GM19025 (cell line): ENCODE measurements around the gene CDH18.

Experiments used
- ATAC-seq: cut with Tn5 transposase; IDR thresholded peaks from one replicate; pipeline ENCODE4 v1.9.1; 2021; ENCODE audit warnings: mild to moderate bottlenecking, low read depth, moderate library complexity; ENCODE audit not compliant: unreplicated experiment

The CDH18 gene

GRCh38 chr5:19616701-19617215 is 371.2 kb downstream of the CDH18 start:
- ATAC-seq = no peak

- ATAC-seq = no peak
Observed at GRCh38 chr5:19615661-19616060, 372.3 kb downstream of the CDH18 start.

- no peak for ATAC-seq
Observed at GRCh38 chr5:19615071-19615470, 372.9 kb downstream of the CDH18 start.

GRCh38 chr5:19608444-19609002 is 379.5 kb downstream of the CDH18 start:
- ATAC-seq = no peak

GRCh38 chr5:19605846-19606407 is 382.1 kb downstream of the CDH18 start:
- no peak for ATAC-seq

GRCh38 chr5:19584131-19584530 is 403.9 kb downstream of the CDH18 start:
- ATAC-seq = no peak

- ATAC-seq = no peak
Observed at GRCh38 chr5:19577882-19578281, 410.1 kb downstream of the CDH18 start.

GRCh38 chr5:19568004-19568403 is 420.0 kb downstream of the CDH18 start:
- no peak for ATAC-seq

GRCh38 chr5:19565466-19565865 is 422.5 kb downstream of the CDH18 start:
- no peak for ATAC-seq

GRCh38 chr5:19564036-19564435 is 424.0 kb downstream of the CDH18 start:
- ATAC-seq = no peak

GRCh38 chr5:19555876-19556275 is 432.1 kb downstream of the CDH18 start:
- no peak for ATAC-seq

GRCh38 chr5:19555436-19555835 is 432.6 kb downstream of the CDH18 start:
- ATAC-seq = no peak

- ATAC-seq = no peak
Observed at GRCh38 chr5:19554524-19554923, 433.5 kb downstream of the CDH18 start.

- ATAC-seq = no peak
Observed at GRCh38 chr5:19547640-19548039, 440.4 kb downstream of the CDH18 start.

GRCh38 chr5:19546521-19546920 is 441.5 kb downstream of the CDH18 start:
- no peak for ATAC-seq

GRCh38 chr5:19538607-19539006 is 449.4 kb downstream of the CDH18 start:
- no peak for ATAC-seq

GRCh38 chr5:19536387-19536786 is 451.6 kb downstream of the CDH18 start:
- ATAC-seq = no peak

GRCh38 chr5:19534751-19535150 is 453.2 kb downstream of the CDH18 start:
- no peak for ATAC-seq

GRCh38 chr5:19532936-19533335 is 455.1 kb downstream of the CDH18 start:
- ATAC-seq = no peak

GRCh38 chr5:19531374-19531952 is 456.5 kb downstream of the CDH18 start:
- no peak for ATAC-seq

- no peak for ATAC-seq
Observed at GRCh38 chr5:19519448-19519847, 468.6 kb downstream of the CDH18 start.

- ATAC-seq = no peak
Observed at GRCh38 chr5:19498852-19499251, 489.1 kb downstream of the CDH18 start.
